Activated CD8-positive, alpha-beta memory T cell treated with anti-CD3 and anti-CD28 coated beads for 48 hours (primary cell): ENCODE results near the gene TMOD2.

Source experiments
- DNase-seq, 3 experiments: peaks; one replicate each; pipeline ENCODE4 v3.0.0-alpha.2; 2020; ENCODE audit warnings: low read depth in 2 of 3, low spot score in 2 of 3

TMOD2 gene

GRCh38 chr15:51750792-51751696, at the start of gene TMOD2:
Gene TMOD2, plus strand, starts transcription at chr15:51751597. Its CDS starts 14,845 bp downstream, at chr15:51766442.
- DNase-seq: no peak

- DNase-seq: no peak
Measured at GRCh38 chr15:51702710-51703109, 48.7 kb upstream of the TMOD2 start.

- no peak for DNase-seq
Measured at GRCh38 chr15:51706291-51706690, 45.1 kb upstream of the TMOD2 start.

GRCh38 chr15:51706926-51707608, 44.3 kb upstream of the TMOD2 start:
- no peak for DNase-seq

GRCh38 chr15:51708013-51708412, 43.4 kb upstream of the TMOD2 start:
- DNase-seq: no peak

- DNase-seq: no peak
Measured at GRCh38 chr15:51709031-51709430, 42.4 kb upstream of the TMOD2 start.

- DNase-seq: no peak
Measured at GRCh38 chr15:51714162-51714561, 37.2 kb upstream of the TMOD2 start.

- no peak for DNase-seq
Measured at GRCh38 chr15:51714911-51715310, 36.5 kb upstream of the TMOD2 start.

GRCh38 chr15:51718219-51718618, 33.2 kb upstream of the TMOD2 start:
- no peak for DNase-seq

- no peak for DNase-seq
Measured at GRCh38 chr15:51718746-51719145, 32.7 kb upstream of the TMOD2 start.

GRCh38 chr15:51720201-51720995, 31.0 kb upstream of the TMOD2 start:
- no peak for DNase-seq

GRCh38 chr15:51721199-51721960, 30.0 kb upstream of the TMOD2 start:
- no peak for DNase-seq

GRCh38 chr15:51724199-51724598, 27.2 kb upstream of the TMOD2 start:
- DNase-seq: no peak

- no peak for DNase-seq
Measured at GRCh38 chr15:51724673-51725072, 26.7 kb upstream of the TMOD2 start.

- DNase-seq: no peak
Measured at GRCh38 chr15:51726302-51727073, 24.9 kb upstream of the TMOD2 start.

GRCh38 chr15:51727141-51727897, 24.1 kb upstream of the TMOD2 start:
- no peak for DNase-seq

- DNase-seq: no peak
Measured at GRCh38 chr15:51731549-51732267, 19.7 kb upstream of the TMOD2 start.

- DNase-seq: no peak
Measured at GRCh38 chr15:51732646-51733045, 18.8 kb upstream of the TMOD2 start.
